Mammary epithelial cell (primary cell): ENCODE data around the gene FGFR1OP2.
"Not testable (repeated sequence)": the region's sequence is repeated elsewhere in the genome, so short reads cannot be mapped to it uniquely, and the experiment has no call there.

Source experiments
- EZH2 ChIP-seq: IDR thresholded peaks from 2 replicates; pipeline ENCODE4 v1.6.1; 2012; ENCODE audit warnings: low read length, inconsistent platforms, borderline replicate concordance
- TF ChIP-seq, protein P1 (sequence below), 2 donors: IDR thresholded peaks in 1 of 2; conservative IDR thresholded peaks in 1 of 2; 2 replicates each; pipeline ENCODE4 v1.5.1; 2011 to 2012; ENCODE audit warnings: inconsistent platforms in 2 of 2, low read length in 2 of 2, mild to moderate bottlenecking in 2 of 2, control low read depth in 1 of 2, low read depth in 1 of 2; ENCODE audit not compliant: insufficient read depth in 1 of 2; ENCODE audit errors: extremely low read depth in 1 of 2

DNA sequence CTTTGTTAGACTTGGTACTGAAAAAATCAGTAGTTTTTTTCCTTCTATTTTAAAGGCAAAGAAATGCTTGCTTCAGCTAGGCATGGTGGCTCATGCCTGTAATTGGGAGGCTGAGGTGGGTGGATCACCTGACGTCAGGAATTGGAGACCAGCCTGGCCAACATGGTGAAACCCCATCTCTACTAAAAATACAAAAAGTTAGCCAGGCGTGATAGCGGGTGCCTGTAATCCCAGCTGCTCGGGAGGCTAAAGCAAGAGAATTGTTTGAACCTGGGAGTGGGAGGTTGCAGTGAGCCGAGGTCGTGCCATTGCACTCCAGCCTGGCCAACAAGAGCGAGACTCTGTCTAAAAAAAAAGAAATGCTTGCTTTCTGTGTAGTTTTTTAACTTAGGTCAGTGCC lies 23.1 kb downstream of the FGFR1OP2 start:
- not testable (repeated sequence) for TF ChIP-seq EZH2
- TF ChIP-seq, protein P1, sequence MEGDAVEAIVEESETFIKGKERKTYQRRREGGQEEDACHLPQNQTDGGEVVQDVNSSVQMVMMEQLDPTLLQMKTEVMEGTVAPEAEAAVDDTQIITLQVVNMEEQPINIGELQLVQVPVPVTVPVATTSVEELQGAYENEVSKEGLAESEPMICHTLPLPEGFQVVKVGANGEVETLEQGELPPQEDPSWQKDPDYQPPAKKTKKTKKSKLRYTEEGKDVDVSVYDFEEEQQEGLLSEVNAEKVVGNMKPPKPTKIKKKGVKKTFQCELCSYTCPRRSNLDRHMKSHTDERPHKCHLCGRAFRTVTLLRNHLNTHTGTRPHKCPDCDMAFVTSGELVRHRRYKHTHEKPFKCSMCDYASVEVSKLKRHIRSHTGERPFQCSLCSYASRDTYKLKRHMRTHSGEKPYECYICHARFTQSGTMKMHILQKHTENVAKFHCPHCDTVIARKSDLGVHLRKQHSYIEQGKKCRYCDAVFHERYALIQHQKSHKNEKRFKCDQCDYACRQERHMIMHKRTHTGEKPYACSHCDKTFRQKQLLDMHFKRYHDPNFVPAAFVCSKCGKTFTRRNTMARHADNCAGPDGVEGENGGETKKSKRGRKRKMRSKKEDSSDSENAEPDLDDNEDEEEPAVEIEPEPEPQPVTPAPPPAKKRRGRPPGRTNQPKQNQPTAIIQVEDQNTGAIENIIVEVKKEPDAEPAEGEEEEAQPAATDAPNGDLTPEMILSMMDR (conservative IDR thresholded peaks at IDR 0.05 in 1 of 2, IDR thresholded peaks at IDR 0.05 in 1 of 2; ENCODE audit: extremely low read depth in 1 of 2, insufficient read depth in 1 of 2, low read depth in 1 of 2, low read length in 2 of 2): not testable (repeated sequence)
